Neuron (in vitro differentiated cells): ENCODE measurements around the gene CHAMP1.

Experiments
- H2AFZ ChIP-seq: one replicate; pipeline ENCODE4 v1.6.1; 2013; ENCODE audit warnings: low read depth, mild to moderate bottlenecking, inconsistent platforms, low read length, moderate library complexity
- H3K27me3 ChIP-seq: one replicate; pipeline ENCODE4 v1.6.1; 2013; ENCODE audit warnings: low read length; ENCODE audit not compliant: insufficient read depth
- H3K36me3 ChIP-seq: one replicate; pipeline ENCODE4 v1.6.1; 2013; ENCODE audit warnings: low read length; ENCODE audit not compliant: insufficient read depth
- H3K4me1 ChIP-seq: one replicate; pipeline ENCODE4 v1.6.1; 2013; ENCODE audit warnings: low read length; ENCODE audit not compliant: insufficient read depth
- H3K4me3 ChIP-seq: 2 replicates; pipeline ENCODE4 v1.5.1; 2013; ENCODE audit warnings: mild to moderate bottlenecking, low read length, moderate library complexity
- H3K9me3 ChIP-seq: one replicate; pipeline ENCODE4 v1.6.1; 2013; ENCODE audit warnings: low read length

CHAMP1 gene

DNA sequence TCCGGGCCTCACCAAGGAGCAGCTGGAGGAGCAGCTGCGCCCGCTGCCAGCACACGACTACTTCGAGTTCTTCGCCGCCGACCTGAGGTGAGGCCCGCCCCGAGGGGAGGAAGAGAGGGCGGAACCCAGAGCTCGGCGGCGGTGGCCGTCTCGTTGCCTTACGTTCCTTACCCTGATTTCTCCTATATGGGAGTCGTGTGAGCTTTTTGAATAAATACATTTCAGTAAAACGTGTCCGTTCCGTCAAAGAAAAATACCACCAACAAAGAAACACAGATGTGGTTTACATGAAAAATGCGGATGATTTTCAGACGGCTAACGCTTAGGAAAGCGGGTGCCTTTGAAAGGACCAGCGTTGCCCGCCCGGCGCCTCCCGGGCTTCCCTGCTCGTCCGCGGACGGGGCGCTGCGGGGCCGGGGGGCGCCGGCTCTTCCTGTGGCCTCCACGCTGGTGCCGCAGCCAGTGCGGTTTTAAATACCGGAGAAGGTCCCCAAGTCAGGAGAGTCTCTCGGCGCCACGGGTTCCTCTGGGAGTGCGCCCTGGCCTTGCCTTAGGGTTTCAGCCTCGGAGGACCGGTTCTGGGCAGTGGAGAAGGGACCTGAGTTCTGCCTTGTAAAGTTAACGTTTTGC, 32.1 kb upstream of the CHAMP1 start:
- H3K9me3 ChIP-seq, result no peaks in the 10 kb centered on the region
- H3K4me1 ChIP-seq, result peaks cover 16% of the 10 kb centered on the region
- H3K36me3 ChIP-seq, result peaks cover 46% of the 10 kb centered on the region
- peak overlapping the region; percentile 96 for H3K4me3 ChIP-seq
- H3K27me3 ChIP-seq, result no peaks in the 10 kb centered on the region
- peak overlapping the region; percentile 90 for H2AFZ ChIP-seq

DNA sequence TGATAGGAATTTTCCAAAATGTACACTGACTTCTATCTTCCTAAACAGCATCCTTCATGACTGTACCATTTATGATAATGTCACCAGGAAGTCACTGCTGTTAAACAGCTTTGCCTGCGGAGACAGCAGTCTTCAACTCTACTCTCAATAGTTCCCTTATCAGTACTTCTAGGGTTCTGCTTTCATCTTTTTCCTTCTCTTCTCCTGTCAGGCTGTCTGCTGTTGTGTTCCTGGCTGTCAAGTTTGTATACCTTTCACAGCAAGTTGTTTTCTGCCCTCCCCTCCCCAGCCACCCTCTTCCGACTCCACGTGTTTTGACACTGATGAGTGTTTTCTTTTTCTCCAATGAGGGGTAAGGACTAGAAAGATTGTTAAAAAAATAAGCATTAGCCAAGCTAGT, 30.7 kb upstream of the CHAMP1 start:
- H3K4me3 ChIP-seq, result no peak overlapping the region
- H2AFZ ChIP-seq, result no peak overlapping the region
- H3K27me3 ChIP-seq, result no peaks in the 10 kb centered on the region
- H3K36me3 ChIP-seq, result peaks cover 49% of the 10 kb centered on the region
- H3K9me3 ChIP-seq, result no peaks in the 10 kb centered on the region
- H3K4me1 ChIP-seq, result peaks cover 16% of the 10 kb centered on the region

DNA sequence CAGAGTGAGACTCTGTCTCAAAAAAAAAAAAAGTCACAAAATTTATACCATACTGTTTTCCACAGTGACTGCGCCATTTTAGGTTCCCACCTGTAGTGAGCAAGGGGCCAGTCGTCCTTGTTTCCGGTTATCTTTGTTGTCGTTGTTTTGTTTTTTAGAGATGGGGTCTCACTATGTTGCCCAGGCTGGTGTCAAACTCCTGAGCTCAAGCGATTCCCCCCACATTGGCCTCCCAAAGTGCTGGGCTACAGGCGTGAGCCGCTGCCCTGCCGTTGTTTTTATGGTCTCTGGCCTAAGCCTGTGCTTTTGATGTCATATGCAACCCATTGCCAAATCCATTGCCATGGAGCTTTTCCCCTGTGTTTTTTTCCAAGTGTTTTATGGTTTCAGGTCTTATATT, 29.6 kb upstream of the CHAMP1 start:
- Histone ChIP-seq H3K4me3 (no peak overlapping the region), H2AFZ (no peak overlapping the region), H3K4me1 (peaks cover 16% of the 10 kb centered on the region), H3K9me3 (no peaks in the 10 kb centered on the region), H3K27me3 (no peaks in the 10 kb centered on the region), H3K36me3 (peaks cover 56% of the 10 kb centered on the region)

DNA sequence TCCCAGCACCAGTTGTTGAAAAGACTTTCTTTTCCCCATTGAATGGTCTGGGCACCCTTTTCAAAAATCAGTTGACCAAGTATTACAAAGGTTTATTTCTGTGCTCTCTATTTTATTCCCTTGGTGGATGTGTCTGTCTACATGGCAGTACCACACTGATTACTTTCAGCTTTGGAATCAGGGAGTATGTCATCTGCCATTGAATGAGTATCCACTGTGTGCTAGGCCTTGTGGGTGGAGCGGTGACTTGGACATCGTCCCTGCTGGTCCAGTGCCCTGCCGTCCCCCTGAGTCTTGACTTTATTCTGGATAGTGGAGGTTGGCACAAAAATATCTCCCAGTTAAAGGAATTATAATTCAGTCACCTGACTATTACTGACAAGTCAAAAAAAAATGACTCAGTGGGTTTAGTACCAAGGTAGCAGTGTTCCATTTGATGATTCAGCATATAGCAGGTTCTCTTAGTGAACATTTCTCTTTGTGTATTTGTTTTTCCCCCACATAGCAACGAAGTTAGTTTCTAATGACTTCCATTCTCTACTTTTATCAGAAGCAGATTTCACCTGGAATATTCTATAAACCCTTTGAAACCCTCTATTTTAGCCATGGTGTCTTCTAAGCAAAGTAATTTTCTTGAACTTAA, 29.0 kb upstream of the CHAMP1 start:
- Histone ChIP-seq H3K27me3 (no peaks in the 10 kb centered on the region), H3K4me1 (peaks cover 12% of the 10 kb centered on the region), H3K4me3 (no peak overlapping the region), H3K36me3 (peaks cover 62% of the 10 kb centered on the region), H2AFZ (no peak overlapping the region), H3K9me3 (no peaks in the 10 kb centered on the region)

DNA sequence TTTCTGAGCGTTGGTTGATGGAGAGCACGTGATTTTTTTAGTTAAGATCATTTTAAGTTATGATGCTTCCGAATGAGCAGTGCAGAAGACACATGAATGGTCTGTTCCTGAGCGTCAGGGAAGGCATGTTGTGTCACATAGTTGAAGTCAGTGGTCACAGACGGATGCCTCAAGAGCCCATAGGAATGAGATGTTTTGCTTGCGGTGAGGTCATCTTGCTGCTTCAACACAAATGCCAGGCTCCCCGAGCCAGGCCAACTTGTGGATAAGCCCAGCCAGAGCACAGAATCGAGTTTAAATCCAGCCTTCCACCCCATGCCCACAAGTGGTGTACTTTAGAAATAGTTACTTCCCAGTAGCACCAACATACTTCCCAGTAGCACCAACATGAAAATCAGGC, 27.5 kb upstream of the CHAMP1 start:
- Histone ChIP-seq H2AFZ (no peak overlapping the region), H3K4me1 (peaks cover 5% of the 10 kb centered on the region), H3K27me3 (no peaks in the 10 kb centered on the region), H3K36me3 (peaks cover 67% of the 10 kb centered on the region), H3K4me3 (no peak overlapping the region), H3K9me3 (no peaks in the 10 kb centered on the region)

DNA sequence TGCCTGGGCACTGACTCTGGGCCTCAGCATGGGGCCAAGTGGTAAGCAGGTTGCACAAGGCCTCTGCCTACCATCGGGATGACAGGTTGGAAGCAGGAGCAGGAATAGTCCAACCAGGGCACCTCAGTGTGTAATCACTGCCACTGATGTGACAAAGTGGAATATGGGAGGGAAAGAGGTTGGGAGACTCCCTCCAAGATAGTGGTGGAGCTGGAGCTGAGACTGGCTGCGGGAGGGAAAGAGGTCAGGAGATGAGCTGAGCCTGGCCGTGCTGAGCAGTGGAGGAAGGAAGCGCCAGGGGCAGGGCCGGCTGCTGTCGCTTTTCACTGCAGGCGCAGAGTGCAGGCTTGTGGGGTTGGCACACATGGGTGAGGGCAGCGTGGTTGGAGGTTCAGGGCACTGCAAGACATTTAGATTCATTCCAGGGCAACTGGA, 26.1 kb upstream of the CHAMP1 start:
- peaks cover 2% of the 10 kb centered on the region for H3K4me1 ChIP-seq
- H3K36me3 ChIP-seq, result peaks cover 76% of the 10 kb centered on the region

DNA sequence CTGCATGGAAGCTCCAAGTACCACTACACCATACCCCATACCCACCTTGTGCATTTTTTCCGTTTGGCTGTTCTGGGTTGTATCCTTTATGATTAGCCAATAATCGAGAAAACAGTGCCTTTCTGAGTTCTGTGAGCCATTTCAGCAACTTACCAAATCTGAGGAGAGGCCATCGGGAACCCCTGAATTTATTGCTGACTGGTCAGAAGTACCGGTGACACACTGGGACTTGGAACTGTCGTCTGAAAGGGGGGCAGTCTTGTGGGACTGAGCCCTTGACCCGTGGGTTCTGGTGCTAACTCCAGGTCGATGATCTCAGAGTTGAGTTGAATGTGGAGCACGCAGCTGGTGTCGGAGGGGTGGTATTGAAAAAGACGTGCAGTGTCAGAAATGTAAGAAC, 17.9 kb upstream of the CHAMP1 start:
- Histone ChIP-seq H3K4me1 (no peaks in the 10 kb centered on the region), H3K9me3 (no peaks in the 10 kb centered on the region), H3K27me3 (no peaks in the 10 kb centered on the region), H3K4me3 (no peak overlapping the region), H3K36me3 (peaks cover 64% of the 10 kb centered on the region), H2AFZ (no peak overlapping the region)

More for the DNA sequence above, 26.1 kb upstream of the CHAMP1 start:
- H3K4me3 ChIP-seq, result no peak overlapping the region
- no peak overlapping the region for H2AFZ ChIP-seq
- no peaks in the 10 kb centered on the region for H3K9me3 ChIP-seq
- no peaks in the 10 kb centered on the region for H3K27me3 ChIP-seq

DNA sequence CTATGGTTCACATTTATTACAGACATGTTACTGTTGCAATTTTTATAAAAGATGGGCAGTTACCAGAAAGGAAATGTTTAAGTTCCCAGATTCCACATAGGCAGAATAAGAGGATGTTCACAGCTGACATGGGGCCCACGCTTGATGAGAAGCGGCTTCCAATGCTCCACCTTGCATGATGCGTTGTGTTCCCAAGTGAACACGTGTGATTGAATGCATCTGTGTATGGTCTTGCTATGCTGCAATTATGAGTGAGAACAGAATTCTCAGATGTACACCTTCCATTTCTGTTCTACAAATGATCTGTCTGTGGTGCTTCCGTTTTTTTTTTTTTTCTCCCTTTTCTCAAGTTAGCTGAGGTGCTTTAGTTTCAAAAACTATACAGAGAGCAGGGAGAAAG, 17.4 kb upstream of the CHAMP1 start:
- H3K4me3 ChIP-seq, result no peak overlapping the region
- no peaks in the 10 kb centered on the region for H3K27me3 ChIP-seq
- H3K4me1 ChIP-seq, result no peaks in the 10 kb centered on the region
- H2AFZ ChIP-seq, result no peak overlapping the region
- H3K9me3 ChIP-seq, result no peaks in the 10 kb centered on the region
- peaks cover 67% of the 10 kb centered on the region for H3K36me3 ChIP-seq

DNA sequence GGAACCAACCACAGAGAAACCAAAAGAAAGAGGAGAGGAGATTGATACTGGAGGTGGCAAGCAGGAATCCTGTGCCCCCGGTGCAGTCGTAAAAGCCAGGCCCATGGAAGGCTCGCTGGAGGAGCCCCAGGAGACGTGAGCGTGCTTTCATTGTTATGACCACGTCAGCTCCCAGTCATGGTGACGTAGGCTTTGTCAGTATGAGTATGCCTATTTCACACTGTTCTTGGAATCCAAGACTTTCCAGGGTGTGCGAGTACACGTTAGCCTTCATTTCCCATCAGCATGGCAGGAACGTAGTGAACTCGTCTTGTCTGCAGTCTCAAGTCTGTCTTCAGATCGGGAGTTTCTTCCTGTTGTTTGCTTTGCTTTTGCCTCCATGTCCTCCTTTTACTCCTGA, 15.4 kb upstream of the CHAMP1 start:
- Histone ChIP-seq H3K36me3 (peaks cover 68% of the 10 kb centered on the region), H3K9me3 (no peaks in the 10 kb centered on the region), H3K4me3 (no peak overlapping the region), H3K4me1 (no peaks in the 10 kb centered on the region), H2AFZ (no peak overlapping the region), H3K27me3 (no peaks in the 10 kb centered on the region)

DNA sequence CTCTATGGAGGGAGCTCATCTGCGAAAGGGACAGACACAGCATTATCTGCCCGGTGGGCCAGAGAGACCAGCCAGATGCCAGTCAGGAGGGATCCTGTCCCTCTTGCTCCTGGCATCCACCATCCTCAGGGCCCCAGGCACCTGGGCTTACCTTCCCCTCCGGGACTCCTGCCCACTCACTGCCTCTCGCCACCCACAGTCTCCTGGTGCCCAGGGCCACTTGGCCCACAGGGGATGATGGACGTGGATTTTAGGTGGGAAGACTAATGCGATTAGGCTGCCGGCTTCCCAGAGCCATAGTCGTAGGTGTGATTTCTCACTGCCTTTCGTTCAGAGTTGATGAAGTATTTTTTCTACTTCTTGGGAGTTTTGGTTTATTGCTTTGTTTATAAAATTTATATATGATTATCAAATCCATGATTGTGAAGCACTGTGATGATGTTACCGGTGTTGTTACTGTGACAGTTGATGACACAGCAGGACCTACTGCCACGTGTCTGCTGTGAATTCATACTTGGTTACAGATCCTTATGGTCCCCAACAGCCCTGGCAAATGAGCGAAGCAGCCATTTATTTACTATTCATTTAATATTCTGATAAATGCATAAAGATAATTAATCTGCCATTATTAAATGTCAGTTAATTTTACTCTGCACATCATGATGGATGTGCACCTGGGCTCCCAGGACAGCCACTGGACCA, 14.5 kb upstream of the CHAMP1 start:
- H3K4me1 ChIP-seq, result no peaks in the 10 kb centered on the region
- peaks cover 75% of the 10 kb centered on the region for H3K36me3 ChIP-seq
- no peak overlapping the region for H3K4me3 ChIP-seq
- H2AFZ ChIP-seq, result no peak overlapping the region
- H3K27me3 ChIP-seq, result no peaks in the 10 kb centered on the region
- H3K9me3 ChIP-seq, result no peaks in the 10 kb centered on the region

DNA sequence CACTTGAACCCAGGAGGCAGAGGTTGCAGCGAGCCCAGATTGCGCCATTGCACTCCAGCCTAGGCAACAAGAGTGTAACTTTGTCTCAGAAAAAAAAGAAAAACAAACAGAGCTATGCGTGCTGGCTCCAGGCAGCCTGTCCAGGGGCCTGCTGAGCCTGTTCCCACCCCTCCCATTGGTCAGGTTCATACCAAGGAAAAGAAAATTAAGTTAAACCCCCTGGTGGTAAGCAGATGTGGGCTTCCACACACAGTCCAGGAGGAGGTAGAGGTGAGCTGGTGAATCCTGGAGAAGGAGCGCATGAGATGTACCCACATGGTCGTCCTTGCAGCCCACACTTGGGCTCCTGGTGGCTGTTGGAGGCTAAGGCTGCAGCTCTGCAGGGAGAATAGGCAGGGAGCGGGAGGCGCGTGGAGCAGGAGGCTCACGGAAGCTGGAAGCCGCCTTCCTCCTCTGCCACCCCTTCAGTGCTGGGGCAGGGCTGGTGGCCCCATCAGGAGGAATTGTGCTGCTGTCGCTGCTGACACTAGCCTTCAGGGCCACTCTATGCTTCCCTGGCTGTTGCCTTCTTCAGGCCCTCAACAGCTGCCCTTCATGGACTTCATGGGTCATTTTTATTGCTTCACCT, 10.5 kb upstream of the CHAMP1 start:
- no peaks in the 10 kb centered on the region for H3K9me3 ChIP-seq
- H3K4me1 ChIP-seq, result no peaks in the 10 kb centered on the region
- H3K27me3 ChIP-seq, result no peaks in the 10 kb centered on the region
- no peak overlapping the region for H3K4me3 ChIP-seq
- H2AFZ ChIP-seq, result no peak overlapping the region
- H3K36me3 ChIP-seq, result peaks cover 64% of the 10 kb centered on the region

DNA sequence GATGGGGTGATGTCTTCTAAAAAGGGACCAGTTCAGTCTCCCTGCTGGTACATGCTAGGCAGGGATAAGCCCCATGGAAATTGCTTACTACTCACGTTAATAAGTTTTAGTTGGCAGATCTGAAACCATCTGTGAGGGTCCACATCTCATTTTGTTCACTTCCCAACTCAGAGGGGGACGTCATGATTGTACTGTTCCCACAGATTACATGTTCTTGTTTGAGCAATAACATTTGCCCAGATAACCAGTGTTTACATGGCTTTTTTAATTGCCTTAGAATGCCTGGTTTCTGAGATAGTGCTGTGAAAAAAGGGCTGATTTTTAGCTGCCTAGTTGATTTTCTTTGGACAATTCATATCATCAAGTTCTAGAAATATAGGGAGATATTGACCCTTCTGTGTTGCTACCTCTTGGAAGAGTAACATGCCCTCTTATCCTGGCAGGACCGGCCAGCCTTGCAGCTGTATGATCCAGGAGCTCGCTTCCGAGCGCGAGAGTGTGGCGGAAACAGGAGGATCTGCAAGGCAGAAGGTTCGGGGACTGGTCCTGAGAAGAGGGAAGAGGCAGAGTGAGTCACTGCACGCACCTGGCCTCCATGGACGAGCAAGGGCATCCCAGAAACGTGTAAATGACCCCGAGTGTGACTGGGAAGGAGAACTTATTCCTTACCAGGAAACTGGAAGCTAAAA, 9.8 kb upstream of the CHAMP1 start:
- no peaks in the 10 kb centered on the region for H3K4me1 ChIP-seq
- no peak overlapping the region for H3K4me3 ChIP-seq
- peaks cover 57% of the 10 kb centered on the region for H3K36me3 ChIP-seq
- no peaks in the 10 kb centered on the region for H3K9me3 ChIP-seq
- H2AFZ ChIP-seq, result no peak overlapping the region
- H3K27me3 ChIP-seq, result no peaks in the 10 kb centered on the region

DNA sequence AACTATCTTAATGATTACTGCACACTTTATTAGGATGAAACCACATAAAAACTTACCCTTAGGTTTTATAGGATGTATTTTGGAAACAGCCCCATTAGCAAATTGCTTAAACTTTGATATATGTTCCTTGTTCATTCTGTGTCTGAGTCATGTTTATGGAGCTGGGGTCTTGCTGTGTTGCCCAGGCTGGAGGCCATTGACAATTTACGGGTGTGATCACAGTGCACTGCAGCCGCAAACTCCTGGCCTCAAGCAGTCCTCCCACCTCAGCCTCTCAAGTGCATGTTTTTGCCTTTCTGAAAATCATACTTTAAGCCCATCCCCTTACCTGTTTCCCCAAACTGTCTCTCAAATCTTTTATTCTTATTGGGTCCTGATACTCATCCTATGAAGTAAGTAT, 5.2 kb upstream of the CHAMP1 start:
- Histone ChIP-seq H3K36me3 (peaks cover 23% of the 10 kb centered on the region), H3K27me3 (no peaks in the 10 kb centered on the region)

More for the DNA sequence above, 5.2 kb upstream of the CHAMP1 start:
- Histone ChIP-seq H3K4me1 (peaks cover 14% of the 10 kb centered on the region), H3K4me3 (no peak overlapping the region), H3K9me3 (no peaks in the 10 kb centered on the region), H2AFZ (no peak overlapping the region)
